CD4-positive, alpha-beta T cell treated with Interleukin-6 for 4 hours (primary cell): ENCODE measurements around the gene BTG4.

ENCODE experiments used
- DNase-seq: peaks from one replicate; pipeline ENCODE4 v3.0.0-alpha.2; 2020; ENCODE audit warnings: mixed read lengths

BTG4 gene

DNA sequence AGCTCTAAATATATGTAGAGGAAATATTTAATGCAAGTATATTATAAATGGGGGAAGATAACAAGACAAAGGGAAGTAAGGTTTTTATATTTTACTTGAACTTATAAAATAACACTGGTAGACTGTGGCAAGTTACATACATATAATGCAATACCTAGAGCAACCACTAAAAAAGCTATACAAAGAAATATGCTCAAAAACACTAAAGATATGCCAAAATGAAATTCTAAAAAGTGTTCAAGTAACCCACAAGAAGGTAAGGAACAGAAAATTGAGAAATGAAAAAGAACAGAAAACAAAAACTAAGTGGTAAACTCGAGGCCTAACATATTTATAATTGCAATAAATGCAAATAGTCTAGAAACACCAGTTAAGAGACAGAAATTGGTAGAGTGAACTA is 32.5 kb downstream of the BTG4 start:
- no peak for DNase-seq

DNA sequence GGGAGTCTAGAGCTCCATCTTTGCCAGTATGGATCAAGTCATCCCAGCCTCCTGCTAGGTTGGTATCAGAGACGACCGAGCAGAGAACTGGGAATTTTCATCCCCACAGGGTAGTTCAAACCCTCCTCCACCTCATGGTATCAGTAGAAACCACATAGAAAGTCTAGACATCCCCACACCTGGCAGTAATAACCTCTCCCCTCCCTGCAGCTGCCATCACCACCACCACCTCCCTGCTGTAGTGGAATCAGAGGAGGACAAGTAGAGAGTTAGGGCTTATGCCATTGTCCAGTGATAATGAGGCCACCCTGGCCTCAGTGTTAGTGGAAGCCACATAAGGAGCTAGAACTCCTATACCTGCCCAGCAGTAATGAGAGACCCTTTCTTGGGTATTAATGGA is 34.3 kb downstream of the BTG4 start:
- DNase-seq, result no peak

DNA sequence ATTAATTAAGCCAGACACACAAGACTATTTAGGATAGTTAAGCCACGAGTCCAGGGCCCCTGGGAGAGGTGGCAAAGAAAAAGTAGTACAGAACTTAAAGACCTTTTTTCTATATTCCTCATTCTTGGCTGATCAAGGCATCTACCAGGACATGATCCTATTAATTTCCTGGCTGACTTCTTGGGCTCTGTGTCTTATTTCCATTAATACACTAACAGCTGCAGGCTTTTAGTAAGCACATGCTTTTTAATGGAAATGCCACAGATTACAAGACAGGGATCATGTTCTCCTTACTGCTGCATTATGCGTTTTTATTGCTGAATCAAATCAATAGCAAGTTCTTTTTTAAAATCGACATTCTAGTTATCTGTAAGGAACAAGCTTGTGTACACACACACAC is 35.2 kb downstream of the BTG4 start:
- DNase-seq, result no peak

DNA sequence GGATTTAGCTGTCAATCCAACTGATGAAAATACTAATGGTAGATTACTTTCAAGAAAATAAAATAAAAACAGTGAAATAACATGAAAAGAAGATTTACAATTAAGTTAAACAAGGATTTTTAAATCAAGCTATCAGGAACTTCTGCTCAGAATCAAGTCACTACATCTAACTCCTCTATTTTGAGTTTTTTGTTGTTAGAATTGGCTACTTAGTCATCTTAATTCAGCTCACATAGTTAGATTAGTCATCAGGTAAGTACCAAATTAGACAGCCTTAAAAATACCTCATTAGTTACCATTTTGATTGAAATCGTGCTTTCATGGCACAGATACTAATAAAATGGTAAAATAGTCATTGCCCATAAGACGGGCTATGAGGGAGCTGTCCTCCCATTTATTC is 35.8 kb downstream of the BTG4 start:
- no peak for DNase-seq

DNA sequence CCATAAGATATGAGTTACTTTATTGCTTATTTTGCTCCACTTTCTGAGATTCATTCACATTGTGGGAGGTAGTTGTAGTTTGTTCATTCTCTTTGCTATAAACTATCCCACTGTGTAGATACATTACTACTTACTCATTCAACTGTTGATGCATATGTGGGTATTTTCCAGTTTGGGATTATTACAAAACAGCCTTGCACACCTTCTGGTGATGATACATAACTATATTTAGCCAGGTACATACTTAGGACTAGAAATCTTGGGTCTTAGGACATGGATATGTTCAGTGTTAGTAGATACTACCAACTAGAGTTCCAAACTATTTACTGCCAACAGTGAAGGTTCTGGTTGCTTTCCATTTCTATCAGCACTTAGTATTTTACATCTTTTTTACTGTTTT is 37.8 kb downstream of the BTG4 start:
- no peak for DNase-seq

DNA sequence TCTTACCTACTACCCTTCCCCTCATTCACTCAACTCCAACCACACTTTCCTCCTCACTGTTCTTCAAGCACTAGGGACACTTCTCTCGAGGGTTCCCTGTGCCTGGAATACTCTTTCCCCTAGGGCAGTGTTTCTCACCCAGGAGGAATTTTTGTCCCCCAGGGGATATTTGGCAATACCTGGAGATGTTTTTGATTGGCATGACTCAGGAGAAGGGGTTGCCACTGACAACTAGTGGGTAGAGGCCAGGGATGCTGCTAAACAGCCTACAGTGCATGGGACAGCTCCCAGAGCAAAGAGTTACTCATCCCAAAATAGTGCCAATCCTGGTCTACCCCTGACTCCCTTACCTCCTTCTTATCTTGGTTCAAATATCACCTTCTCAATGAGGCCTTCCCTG is 40.0 kb downstream of the BTG4 start:
- no peak for DNase-seq

DNA sequence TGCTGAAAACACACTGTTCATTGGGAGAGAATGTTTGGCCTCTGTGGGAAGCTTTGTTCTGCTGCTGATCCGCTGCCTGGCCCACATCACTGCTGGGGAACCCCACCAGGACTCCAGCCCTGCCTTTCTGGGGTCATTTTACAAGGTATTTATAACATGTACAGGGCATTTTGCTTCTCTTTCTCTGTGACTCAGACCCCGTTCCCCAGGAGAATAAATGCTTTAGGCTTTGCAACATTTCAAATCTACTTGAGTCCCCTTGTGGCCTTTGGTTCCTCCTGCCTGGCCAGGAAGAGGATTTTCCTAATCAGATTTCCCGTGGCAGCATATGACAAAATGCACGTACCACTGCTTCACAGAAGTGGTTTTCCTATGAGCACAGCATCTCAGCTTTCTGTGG is 43.0 kb downstream of the BTG4 start:
- DNase-seq, result no peak

DNA sequence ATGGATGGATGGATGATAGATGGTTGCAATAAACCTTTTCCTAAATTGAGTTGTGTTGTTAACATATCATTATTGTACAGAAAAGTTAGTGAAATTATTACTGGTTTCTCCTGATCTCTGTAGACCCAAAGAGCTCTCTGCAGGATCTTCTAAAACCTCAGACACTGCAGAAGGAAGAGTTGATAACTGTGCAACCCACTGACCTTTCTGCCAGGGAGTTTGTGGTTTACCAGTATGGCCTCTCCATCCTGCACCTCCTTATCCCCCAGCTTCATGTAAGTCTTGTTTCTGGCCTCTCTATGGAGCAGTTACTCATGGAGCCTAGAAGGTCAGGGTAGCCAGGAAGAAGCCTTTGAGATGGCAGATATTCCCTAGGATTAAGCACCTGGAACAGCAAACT is 45.6 kb downstream of the BTG4 start:
- no peak for DNase-seq

DNA sequence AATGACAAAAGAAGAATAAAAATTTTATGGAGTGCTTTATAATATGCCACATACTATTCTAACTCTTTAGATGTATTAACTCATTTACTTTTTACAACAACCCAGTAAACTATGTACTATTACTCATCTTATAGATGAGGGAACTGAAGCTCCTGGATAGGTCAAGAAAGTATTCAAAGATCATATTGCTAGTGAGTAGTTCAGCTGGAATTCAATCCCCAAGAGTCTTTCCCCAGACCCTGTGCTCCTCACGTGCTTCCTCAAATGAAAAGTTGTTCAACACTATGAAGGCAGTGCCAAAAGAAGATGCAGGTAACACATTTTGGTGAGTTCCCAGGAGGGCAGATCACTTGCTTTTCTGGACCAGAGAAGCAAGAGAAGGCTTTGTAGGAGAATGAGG is 46.8 kb downstream of the BTG4 start:
- no peak for DNase-seq

DNA sequence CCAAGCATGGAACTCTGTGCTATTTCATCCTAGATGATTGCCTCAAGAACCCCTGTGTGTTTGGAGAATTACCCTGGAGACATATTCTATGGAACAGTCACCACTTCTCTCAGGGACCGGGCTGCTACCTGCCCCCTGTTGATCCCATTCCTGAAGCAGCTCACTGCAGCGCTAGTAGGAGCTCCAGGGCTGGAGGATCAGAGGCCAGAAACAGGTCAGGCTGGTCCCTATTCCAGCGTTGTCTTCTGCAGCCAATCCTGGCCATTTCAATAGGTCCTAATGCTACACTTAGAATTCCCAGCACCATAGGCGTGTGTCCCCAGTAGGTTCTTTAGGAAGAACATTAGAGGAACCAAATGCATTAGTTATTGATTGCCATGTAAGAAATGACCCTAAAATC is 48.9 kb downstream of the BTG4 start:
- no peak for DNase-seq

DNA sequence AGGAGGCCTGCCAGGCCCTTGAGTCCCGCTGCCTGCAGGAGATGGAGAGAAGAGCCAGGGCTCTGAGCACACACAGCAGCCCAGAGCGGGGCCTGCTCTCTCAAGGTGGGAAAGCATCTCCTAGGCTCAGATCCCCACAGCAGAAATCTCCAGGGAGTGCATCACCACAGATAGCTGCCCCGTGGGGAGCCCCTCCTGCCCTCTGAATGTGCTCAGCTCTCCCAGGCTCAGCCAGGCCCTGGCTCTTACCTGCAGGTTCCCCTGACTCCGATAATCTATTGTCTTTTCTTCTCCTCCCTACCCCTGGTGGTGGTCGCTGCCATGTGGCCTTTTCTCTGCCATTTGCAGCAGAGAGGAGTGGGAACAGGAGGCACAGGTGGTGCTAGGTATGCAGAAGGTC is 49.9 kb downstream of the BTG4 start:
- no peak for DNase-seq

DNA sequence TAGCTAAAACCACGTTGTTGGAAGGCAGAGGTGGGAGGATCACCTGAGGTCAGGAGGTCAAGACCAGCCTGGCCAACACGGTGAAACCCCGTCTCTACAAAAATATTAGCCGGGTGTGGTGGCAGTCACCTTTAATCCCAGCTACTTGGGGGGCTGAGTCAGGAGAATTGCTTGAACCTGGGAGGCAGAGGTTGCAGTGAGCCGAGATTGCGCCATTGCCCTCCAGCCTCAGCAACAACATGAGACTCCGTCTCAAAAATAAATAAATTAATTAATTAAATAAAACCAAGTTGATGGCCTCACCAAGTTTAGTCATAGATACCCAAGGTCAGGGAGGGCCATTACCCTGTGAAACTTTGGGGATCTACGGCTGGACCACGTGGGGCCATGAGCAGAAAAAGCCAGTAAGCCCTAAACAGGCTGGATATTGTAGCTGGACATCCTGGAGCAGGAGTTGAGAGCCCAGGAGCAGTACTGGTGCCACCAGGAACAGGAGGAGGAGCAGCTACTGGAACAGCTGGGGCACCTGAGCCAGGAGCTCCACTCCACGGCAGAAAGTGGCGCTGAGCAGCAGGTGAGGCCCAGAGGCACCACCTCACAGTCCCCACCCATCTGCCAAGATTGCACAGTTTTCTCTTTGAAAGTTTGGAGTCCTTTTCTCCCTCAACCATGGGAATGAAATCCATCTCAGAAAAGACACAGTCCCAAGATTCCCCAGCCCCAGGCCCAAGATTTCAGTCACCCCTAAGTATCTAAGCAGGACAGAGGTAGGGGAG is 50.5 kb downstream of the BTG4 start:
- no peak for DNase-seq

DNA sequence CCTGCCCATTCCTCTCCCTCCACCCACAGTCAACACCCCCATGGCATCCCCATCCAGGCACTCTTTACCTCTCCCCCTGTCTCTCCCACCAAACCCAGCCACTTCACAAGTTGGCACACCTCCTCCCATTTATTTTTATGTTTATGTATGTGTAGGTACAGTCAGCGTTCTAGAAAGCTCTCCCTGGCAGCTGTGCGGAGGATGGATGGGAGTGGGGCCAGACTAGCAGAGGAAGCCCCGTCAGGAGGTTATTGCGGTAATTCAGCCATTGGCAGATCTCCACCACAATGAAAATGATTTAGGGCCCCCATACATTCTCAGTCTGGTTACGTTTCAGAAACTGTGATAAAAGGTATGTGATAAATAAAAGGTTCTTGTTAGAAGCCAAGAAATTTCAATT is 51.3 kb downstream of the BTG4 start:
- DNase-seq, result no peak

DNA sequence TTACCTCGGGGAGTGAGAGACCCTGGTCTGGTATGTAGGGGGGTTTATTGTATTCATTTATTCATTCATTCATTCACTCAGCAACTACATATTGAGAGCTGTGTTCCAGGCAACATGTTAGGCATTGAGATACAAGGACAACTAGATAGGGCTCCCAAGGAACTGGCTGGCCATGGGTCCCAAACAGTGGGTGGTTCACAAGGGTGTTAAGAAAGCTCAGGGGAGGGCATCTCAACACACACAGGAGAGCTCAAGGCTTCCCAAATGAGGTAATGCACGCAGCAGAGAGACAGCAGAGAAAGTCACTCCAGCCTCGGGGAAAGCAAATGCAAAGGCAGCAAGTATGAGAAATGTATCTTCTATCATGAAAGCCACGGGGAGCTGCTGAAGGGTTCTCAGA is 51.8 kb downstream of the BTG4 start:
- DNase-seq, result no peak

DNA sequence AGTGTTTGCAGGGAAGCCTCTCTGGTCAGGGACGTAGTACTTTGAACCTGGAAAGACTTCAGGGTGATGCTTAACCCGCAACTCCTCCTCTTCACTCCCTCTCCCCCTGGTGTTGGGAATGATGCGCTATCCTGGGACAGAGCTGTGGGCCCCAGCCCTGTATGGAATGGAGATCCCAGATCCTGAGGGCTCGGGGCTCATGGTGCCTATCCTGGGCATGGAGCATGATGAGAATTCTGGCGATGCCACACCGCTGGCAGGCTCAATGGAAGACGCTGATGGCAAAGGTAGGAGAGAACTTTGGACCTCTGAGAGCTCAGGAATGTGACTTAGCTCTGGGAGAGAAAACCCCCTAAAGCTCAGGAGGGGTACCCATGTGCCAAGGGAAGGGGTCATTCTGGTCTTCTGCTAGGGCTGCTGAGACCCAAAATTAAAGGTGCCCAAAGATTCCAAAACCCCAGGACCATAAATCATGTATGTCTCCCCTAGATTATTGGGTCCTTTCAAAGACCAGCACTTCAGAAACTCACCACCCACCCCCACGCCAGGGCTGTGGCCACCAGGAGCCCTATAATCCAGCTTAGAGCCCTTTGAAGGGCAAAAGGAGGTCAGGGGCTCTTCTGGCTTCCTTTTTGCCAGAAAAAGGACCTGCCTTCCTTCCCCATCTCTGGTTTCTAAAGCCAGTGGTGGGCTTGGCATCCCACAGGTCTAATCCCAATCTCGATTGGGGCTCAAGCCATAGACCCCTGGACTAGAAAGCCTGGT is 52.5 kb downstream of the BTG4 start:
- no peak for DNase-seq

DNA sequence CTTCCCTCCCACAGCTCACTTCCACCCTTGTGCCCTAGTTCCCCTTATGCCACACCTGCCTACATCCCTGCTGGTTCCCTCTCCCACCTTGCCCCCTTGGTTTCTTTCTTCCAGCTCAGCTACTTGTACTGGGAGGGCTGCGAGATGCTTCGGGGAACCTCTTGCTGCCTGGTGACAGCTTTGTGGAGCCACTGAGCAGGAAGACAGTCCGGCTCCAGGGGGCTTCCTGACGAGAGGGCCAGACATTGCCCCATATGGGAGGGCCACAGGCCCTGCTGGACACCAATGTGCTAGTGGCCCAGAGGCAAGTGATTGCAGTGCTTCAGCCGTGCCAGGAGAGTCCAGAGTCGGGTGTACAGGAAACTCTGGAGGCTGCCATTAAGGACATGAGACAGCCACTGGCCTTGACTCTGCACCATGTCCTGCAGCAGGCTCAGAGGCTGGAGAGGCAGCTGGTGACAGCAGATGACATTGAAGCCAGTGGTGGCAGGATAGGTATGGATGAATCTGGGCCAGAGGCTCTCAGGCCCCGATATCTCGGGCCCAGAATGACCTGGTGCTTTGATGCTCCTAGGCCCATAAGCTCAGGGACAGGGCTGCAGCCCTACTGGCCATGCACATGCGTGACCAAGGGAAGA is 54.3 kb downstream of the BTG4 start:
- DNase-seq, result no peak

DNA sequence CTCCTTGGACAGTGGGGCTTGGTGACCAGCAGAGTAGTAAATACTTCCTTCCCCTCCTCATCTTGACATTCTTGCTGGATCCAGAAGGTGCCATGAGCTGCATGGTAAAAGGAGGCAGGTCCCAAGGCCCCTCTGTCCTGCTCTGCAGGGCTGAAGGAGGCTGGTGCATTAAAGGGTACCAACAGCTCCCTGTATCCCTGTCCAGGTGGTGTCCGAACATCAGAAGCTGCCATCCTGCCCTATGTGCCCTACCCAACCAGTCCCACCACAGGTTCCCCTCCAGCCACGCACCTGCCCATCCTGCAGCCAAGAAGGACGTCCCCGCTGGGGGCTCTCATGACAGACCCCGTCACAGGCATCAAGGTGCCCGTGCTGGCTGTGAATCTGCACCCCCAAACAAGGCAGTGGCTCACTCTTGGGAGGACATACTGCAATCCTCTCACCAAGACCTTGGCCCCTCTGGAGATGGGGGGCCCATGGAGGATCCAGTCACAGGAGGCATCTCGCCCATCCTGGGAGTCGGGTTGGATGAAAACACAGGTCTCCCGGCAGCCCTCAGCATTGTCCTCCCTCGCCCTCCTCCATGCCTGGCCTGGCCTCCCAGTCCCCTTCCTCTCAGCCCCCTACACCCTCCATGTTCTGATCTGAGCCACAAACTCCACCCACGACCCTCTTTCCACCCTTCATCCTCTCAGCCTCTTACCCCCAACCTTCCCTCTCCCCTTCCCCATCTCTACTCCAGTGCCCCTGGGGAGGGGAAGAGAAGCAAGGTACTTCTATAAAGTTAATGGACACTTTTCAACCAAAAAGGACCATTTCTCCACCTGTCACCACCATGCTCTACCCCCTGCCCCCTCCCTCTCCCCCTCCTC is 55.1 kb downstream of the BTG4 start:
- no peak for DNase-seq

DNA sequence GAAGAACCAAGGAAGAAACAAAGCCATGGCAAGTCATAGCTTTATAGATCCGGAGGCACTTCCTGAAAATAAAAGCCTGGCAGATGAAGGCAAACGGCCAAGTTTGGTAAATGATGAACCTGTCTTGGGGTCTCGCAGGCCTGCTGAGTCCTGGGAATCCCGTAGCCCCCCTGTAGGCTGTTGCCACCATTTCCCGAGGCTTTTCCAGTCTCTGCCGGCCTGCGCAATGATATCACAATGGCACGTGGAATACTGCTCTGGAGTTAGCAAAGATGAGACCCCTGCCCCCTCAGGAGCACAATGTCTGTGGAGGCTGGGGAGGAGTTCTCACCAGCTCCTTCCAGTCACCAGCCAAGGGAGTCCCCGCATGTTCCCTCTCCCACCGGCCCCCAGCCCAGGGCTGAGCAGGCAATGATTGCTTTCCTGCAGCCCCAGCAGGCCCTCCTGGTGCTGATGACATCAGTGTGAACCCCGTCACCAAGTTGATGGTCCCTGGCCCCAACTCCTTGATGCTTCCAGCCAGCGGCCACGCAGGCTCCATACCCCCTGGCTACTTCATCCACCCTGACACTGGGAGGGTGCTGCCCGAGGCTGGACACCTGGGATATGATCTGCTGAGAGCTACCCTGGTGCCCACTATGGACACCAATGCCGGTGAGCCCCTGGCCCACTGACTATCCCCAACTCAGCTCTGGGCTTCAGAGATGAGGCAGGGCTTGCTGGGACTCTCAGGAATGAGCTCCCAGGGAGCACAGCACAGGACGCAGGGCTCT is 55.9 kb downstream of the BTG4 start:
- no peak for DNase-seq

DNA sequence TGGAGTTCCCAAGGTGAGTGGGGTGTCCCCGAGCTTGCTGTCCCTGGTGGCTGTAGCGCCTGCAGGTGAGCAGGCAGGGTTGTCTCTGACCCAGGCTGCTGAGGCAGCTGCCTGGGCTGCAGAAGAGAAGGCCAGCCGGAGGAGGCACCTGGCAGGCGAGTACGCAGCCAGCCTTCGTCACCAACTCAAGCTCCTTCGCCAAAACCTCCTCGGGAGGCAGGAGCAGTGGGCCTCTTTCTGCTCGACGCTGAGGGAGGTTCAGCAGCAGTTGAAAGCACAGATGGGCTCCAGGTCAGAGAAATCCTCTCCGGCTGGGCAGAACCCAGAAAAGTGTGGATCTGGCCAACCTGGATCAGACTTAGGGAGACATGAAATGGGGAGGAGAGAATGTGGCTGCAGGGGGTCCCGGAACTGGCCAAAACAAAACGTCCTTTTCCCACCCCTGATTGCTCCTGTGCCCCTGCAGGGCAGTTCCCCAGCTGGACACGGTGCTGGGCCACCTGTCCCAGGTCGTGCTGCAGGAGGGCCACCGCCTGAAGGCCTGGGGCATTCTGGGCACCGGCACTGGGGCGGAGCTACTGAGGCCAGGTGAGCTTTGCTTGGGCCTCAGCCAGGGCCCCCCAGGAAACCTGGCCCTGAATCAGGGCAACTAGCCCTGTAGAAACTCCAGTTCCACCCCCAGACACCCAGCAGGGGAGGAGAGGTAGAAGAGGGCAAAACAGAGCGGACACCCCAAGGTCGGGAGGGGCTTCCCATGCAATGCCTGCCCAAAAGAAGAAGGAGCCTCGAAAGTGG is 56.7 kb downstream of the BTG4 start:
- DNase-seq, result no peak

DNA sequence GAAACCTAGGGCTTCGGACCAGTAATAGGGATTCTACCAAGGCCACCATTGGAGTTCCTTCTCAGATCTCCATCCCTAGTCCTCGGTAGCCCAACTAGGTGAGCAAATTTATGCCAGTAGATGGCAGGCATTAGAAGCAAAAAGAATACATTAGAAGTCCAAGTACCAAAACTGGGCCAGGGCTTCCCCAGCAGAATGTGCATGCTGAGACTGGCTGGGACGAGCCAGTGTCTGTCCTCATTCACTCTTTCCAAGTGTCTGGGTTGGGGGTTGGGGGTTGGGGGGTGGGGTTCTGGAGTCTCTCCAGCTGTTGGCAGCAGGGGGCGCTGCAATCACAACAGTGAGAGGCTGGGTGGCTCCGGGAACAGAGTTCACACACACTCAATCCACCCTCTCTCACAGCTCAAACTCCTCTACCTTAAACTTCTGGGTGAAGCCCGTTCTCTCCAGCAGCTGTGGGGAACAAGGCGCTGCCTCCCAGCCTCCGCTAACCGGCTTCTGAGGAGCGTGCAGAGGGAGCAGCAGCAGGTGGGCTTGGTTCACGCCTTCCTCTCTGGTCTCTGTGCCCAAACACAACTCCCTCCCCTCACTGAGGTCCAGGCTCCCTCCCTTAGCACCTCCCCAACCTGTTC is 57.5 kb downstream of the BTG4 start:
- peak; percentile 29 for DNase-seq
